Vagina (tissue), 2 donors: ENCODE results near the gene CAB39L. TPM values are rescaled to one million over a fixed set of nuclear protein-coding genes. Genes with fewer than 3 reads are reported as not detected.

Experiments
- DNase-seq, 2 donors: peaks; one replicate each; pipeline ENCODE4 v3.0.0-alpha.2; 2017; ENCODE audit errors: extremely low spot score in 2 of 2
- H3K27ac ChIP-seq: fragments of 200-600 bp; sonication (generic); one replicate; pipeline ENCODE4 v1.5.1; 2019
- H3K27me3 ChIP-seq: fragments of 200-600 bp; sonication (generic); one replicate; pipeline ENCODE4 v1.5.1; 2019
- H3K36me3 ChIP-seq, 2 donors: fragments of 200-600 bp; sonication (generic); one replicate each; pipeline ENCODE4 v1.5.1; 2017 to 2019
- H3K4me1 ChIP-seq: fragments of 200-600 bp; sonication (generic); one replicate; pipeline ENCODE4 v1.5.1; 2019
- H3K4me3 ChIP-seq, 2 donors: fragments of 200-600 bp; sonication (generic); 1 replicate in 1 of 2; 2 replicates in 1 of 2; pipeline ENCODE4 v1.5.1; 2016 to 2019
- H3K9me3 ChIP-seq: fragments of 200-600 bp; sonication (generic); one replicate; pipeline ENCODE4 v1.5.1; 2019
- CTCF ChIP-seq, 3 experiments: fragments of 450-650 bp in 2 of 3; fragments of 200-600 bp in 1 of 3; sonication (generic) in 1 of 3; IDR thresholded peaks; one replicate each; pipeline ENCODE4 v1.5.1; 2017 to 2019; ENCODE audit warnings: antibody characterized with exemption in 3 of 3, mild to moderate bottlenecking in 2 of 3, moderate library complexity in 2 of 3
- POLR2A ChIP-seq, 2 donors: fragments of 450-650 bp; IDR thresholded peaks; one replicate each; pipeline ENCODE4 v1.6.1; 2017; ENCODE audit warnings: antibody characterized with exemption in 2 of 2, mild to moderate bottlenecking in 2 of 2, moderate library complexity in 2 of 2
- POLR2AphosphoS5 ChIP-seq, 2 donors: sonication (generic); formaldehyde crosslinking; IDR thresholded peaks; one replicate each; pipeline ENCODE4 v1.9.0; 2017; ENCODE audit warnings: antibody characterized with exemption in 2 of 2, mild to moderate bottlenecking in 2 of 2, low read depth in 1 of 2; ENCODE audit not compliant: insufficient read depth in 1 of 2
- intact Hi-C: fragments of 100-400 bp; cut with DNase I; formaldehyde crosslinking; loops from one replicate; pipeline ENCODE4 v1.15.1; 2023
- total RNA-seq: library from RNA; depleted of rRNA; stranded (reverse); fragments of >200 nt; gene quantifications from one replicate; pipeline ENCODE4 v1.2.3, GENCODE V29; 2016

The CAB39L gene
- total RNA-seq, 1 donor from 2014 or later = 31.7 TPM

- Histone ChIP-seq H3K4me1 (no peaks in the 10 kb centered on the region), H3K27ac (no peak overlapping the region), H3K27me3 (no peaks in the 10 kb centered on the region), H3K4me3 (no peak overlapping the region), H3K9me3 (no peaks in the 10 kb centered on the region), H3K36me3 (no peaks in the 10 kb centered on the region)
- TF ChIP-seq POLR2A (IDR thresholded peaks at IDR 0.05) (no peak), POLR2AphosphoS5 (IDR thresholded peaks at IDR 0.05; ENCODE audit: insufficient read depth in 1 of 2, low read depth in 1 of 2) (no peak), CTCF (IDR thresholded peaks at IDR 0.05) (no peak)
- intact Hi-C loops = no loop called here
- DNase-seq = no peak
These were observed 150.9 kb downstream of the CAB39L start for GRCh38 chr13:49292742-49293486.

- Histone ChIP-seq H3K4me1 (no peaks in the 10 kb centered on the region), H3K36me3 (no peaks in the 10 kb centered on the region), H3K27me3 (no peaks in the 10 kb centered on the region), H3K27ac (no peak overlapping the region), H3K4me3 (no peak overlapping the region), H3K9me3 (no peaks in the 10 kb centered on the region)
- intact Hi-C loops = no loop called here
- DNase-seq = no peak
- no peak for TF ChIP-seq CTCF (IDR thresholded peaks at IDR 0.05)
- no peak for TF ChIP-seq POLR2A (IDR thresholded peaks at IDR 0.05)
- TF ChIP-seq POLR2AphosphoS5 (IDR thresholded peaks at IDR 0.05; ENCODE audit: insufficient read depth in 1 of 2, low read depth in 1 of 2) = no peak
These were observed 155.4 kb downstream of the CAB39L start for GRCh38 chr13:49288458-49288857.

- intact Hi-C loops = no loop called here
- H3K4me3 ChIP-seq = no peak overlapping the region
- no peaks in the 10 kb centered on the region for H3K4me1 ChIP-seq
- no peaks in the 10 kb centered on the region for H3K9me3 ChIP-seq
- H3K27ac ChIP-seq = no peak overlapping the region
- TF ChIP-seq POLR2A (IDR thresholded peaks at IDR 0.05) (no peak), POLR2AphosphoS5 (IDR thresholded peaks at IDR 0.05; ENCODE audit: insufficient read depth in 1 of 2, low read depth in 1 of 2) (no peak), CTCF (IDR thresholded peaks at IDR 0.05) (no peak)
- no peaks in the 10 kb centered on the region for H3K36me3 ChIP-seq
- DNase-seq = no peak
- H3K27me3 ChIP-seq = no peaks in the 10 kb centered on the region
These were observed 155.9 kb downstream of the CAB39L start for GRCh38 chr13:49287995-49288394.

- TF ChIP-seq POLR2A (IDR thresholded peaks at IDR 0.05) = no peak
- TF ChIP-seq POLR2AphosphoS5 (IDR thresholded peaks at IDR 0.05; ENCODE audit: insufficient read depth in 1 of 2, low read depth in 1 of 2) = no peak
- no peak for TF ChIP-seq CTCF (IDR thresholded peaks at IDR 0.05)
- Histone ChIP-seq H3K4me1 (no peaks in the 10 kb centered on the region), H3K36me3 (peaks cover 0 to 9% of the 10 kb centered on the region in 2 donors), H3K27ac (no peak overlapping the region), H3K27me3 (no peaks in the 10 kb centered on the region), H3K4me3 (no peak overlapping the region), H3K9me3 (no peaks in the 10 kb centered on the region)
- DNase-seq = no peak
- intact Hi-C loops = loop anchor here (2.0 kb wide), 1 partner anchor 75 kb away; no protein-coding TSS in a partner anchor
These were observed 164.0 kb downstream of the CAB39L start for GRCh38 chr13:49279885-49280284.

DNA sequence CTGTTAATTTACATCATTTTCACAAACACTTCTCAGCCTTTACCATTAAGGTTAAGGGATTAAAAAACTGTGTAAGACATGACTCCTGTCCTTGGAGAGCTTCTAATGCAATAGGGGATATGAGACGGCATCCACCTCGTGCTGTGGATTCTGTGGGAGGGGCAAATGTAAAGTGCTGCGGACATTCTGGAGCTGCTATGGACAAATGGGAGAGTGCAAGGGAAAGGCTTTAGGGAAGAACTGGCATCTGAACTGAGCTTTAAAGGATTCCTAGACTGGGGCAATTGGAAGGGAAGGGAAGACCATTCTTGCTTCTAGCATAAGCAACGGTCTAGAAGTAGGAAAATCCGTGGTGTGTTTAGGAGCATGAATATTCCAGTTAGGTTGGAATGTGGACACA is 164.8 kb downstream of the CAB39L start:
- TF ChIP-seq CTCF (IDR thresholded peaks at IDR 0.05) (no peak), POLR2AphosphoS5 (IDR thresholded peaks at IDR 0.05; ENCODE audit: insufficient read depth in 1 of 2, low read depth in 1 of 2) (no peak), POLR2A (IDR thresholded peaks at IDR 0.05) (no peak)
- intact Hi-C loops = loop anchor here (2.0 kb wide), 1 partner anchor 74 kb away; no protein-coding TSS in a partner anchor
- H3K4me1 ChIP-seq = no peaks in the 10 kb centered on the region
- H3K27ac ChIP-seq = no peak overlapping the region
- no peak for DNase-seq
- no peaks in the 10 kb centered on the region for H3K27me3 ChIP-seq
- H3K4me3 ChIP-seq = no peak overlapping the region
- peaks cover 0 to 9% of the 10 kb centered on the region in 2 donors for H3K36me3 ChIP-seq
- H3K9me3 ChIP-seq = no peaks in the 10 kb centered on the region
